ENCODE measurements around the gene AJUBA.
"Not testable (repeated sequence)": the region's sequence is repeated elsewhere in the genome, so short reads cannot be mapped to it uniquely, and the experiment has no call there.

AJUBA gene

DNA sequence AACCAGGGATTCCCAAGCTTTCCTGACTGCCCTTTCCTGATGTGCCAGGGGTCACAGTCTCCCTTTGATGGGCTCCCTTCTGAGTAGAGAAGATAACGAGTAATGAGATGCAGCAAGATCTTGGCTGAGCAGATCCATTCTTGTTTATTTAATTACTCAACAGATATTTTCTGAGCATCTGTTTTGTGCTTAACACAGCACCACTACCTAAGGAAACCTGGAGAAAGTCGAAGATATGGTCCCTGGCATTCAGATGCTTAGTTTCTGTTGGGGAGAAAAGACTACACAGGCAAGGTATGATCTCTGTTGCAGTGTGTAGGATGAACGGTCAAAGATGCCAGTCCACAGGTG is 3.9 kb downstream of the AJUBA start:
- no peak overlapping the region for H3K4me3 ChIP-seq (ENCODE audit: low read length)
- peaks cover 6% of the 10 kb centered on the region for H3K36me3 ChIP-seq (ENCODE audit: control insufficient read depth, insufficient read depth, low read length, severe bottlenecking)
- H3K9ac ChIP-seq (ENCODE audit: low read length) = peak overlapping the region; percentile 35
- DNase-seq (ENCODE audit: low read depth) = no peak
- H3K4me1 ChIP-seq (ENCODE audit: control insufficient read depth, insufficient read depth, low read length) = peaks cover 48% of the 10 kb centered on the region
- H3K27me3 ChIP-seq (replicated peaks; ENCODE audit: control insufficient read depth, insufficient read depth, low read length) = no peaks in the 10 kb centered on the region
- H3K9me3 ChIP-seq (ENCODE audit: control insufficient read depth, low read length) = no peaks in the 10 kb centered on the region

DNA sequence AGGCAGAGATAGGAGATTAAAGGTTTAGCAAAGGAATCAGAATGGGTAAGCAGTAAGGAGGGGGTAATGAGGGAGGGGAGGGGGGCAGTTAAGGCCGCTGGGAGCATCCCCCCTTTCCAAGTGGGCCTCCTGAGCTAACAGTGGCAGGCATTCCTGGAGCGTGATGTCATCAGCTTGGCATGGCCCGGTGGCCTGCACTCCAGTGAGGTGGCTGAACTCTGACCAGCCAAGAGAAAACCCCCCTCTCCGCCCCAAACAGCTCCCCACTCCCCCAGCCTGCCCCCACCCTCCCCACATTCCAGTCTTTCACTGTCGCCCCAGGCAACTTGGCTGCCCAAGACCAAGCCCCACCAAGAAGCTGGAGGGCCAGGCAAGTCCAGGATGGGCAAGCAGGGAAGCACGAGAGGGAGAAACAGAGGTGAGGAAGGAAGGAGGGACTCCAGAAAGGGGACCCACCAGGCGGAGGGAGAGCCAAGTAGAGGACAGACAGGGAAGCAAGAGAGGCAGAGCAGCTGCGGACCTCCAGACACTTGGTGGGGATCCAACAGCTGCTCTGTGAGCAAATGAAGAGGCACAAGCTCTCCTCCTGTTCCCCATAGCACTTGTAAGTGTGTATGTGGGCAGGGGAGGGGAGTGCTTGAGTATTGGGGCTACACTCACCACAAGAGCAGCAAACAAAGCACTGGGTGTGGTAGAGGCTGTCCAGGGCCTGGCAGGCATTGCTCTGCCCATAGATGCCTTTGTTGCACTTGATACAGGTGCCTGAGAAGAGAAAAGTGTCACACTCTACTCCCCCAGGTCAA is 4.5 kb downstream of the AJUBA start:
- peak overlapping the region; percentile 42 for H3K4me3 ChIP-seq (ENCODE audit: low read length)

DNA sequence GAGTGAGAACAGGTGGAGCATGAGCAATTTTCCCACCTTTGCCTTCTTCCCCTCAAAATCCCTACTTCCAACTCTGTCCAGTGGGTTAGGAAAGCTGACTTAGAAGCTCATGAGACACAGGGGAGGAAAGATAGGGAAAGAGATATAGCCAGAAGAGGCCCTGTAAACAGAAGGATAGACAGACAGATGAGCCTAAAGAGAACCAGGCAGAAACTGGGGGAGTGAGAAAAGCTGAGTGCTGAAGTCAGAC is 5.0 kb downstream of the AJUBA start:
- H3K4me1 ChIP-seq (ENCODE audit: control insufficient read depth, insufficient read depth, low read length) = peaks cover 43% of the 10 kb centered on the region
- peaks cover 10% of the 10 kb centered on the region for H3K36me3 ChIP-seq (ENCODE audit: control insufficient read depth, insufficient read depth, low read length, severe bottlenecking)
- H3K9ac ChIP-seq (ENCODE audit: low read length) = peak overlapping the region; percentile 20
- no peaks in the 10 kb centered on the region for H3K9me3 ChIP-seq (ENCODE audit: control insufficient read depth, low read length)
- DNase-seq (ENCODE audit: low read depth) = no peak
- H3K27me3 ChIP-seq (replicated peaks; ENCODE audit: control insufficient read depth, insufficient read depth, low read length) = no peaks in the 10 kb centered on the region
- no peak overlapping the region for H3K4me3 ChIP-seq (ENCODE audit: low read length)

More for the DNA sequence above, 4.5 kb downstream of the AJUBA start:
- Histone ChIP-seq H3K9me3 (ENCODE audit: control insufficient read depth, low read length) (no peaks in the 10 kb centered on the region), H3K27me3 (replicated peaks; ENCODE audit: control insufficient read depth, insufficient read depth, low read length) (no peaks in the 10 kb centered on the region), H3K4me1 (ENCODE audit: control insufficient read depth, insufficient read depth, low read length) (peaks cover 44% of the 10 kb centered on the region), H3K36me3 (ENCODE audit: control insufficient read depth, insufficient read depth, low read length, severe bottlenecking) (peaks cover 10% of the 10 kb centered on the region), H3K9ac (ENCODE audit: low read length) (peak overlapping the region; percentile 35)
- peak; percentile 80 for DNase-seq (ENCODE audit: low read depth)

DNA sequence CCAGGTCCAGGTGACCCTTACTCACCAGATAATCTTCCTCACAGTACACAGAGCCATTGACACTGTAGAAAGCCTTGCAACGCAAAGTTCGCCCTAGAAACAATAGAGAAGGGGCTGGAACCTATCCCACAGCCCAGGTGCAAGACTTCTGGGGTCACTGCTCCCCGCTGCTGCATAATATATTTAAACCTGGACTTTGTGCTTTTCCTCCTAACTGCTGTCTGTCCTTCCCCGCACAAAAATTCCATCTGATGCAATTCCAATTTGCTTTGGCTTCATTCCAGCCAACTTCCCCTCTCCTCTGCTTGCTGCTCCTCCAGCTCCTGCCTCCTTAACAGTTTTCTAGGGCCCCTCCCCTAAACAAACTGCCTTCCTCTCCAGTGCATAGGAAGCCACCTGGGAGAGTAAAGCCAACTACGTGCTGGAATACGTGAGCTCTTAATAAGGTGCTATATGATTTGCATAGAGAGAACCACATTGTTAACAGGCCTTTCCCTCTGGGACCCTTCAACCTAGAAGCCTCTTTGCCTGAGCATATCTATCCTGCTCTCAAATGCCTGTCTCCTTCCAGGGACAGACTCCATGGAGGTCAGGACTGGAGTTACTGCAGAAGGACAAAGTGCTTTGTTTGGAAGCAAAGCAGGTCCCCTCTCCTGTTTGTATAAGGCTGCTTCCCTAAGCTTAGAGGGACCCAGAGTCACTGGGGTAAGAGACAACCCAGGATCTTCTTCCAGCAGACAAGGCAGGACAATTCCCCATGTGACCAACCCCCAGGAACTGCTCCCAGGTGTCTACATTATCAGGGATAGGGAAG is 5.5 kb downstream of the AJUBA start:
- Histone ChIP-seq H3K4me1 (ENCODE audit: control insufficient read depth, insufficient read depth, low read length) (peaks cover 43% of the 10 kb centered on the region), H3K27me3 (replicated peaks; ENCODE audit: control insufficient read depth, insufficient read depth, low read length) (no peaks in the 10 kb centered on the region), H3K9me3 (ENCODE audit: control insufficient read depth, low read length) (no peaks in the 10 kb centered on the region), H3K9ac (ENCODE audit: low read length) (peak overlapping the region; percentile 20), H3K4me3 (ENCODE audit: low read length) (no peak overlapping the region), H3K36me3 (ENCODE audit: control insufficient read depth, insufficient read depth, low read length, severe bottlenecking) (peaks cover 10% of the 10 kb centered on the region)
- DNase-seq (ENCODE audit: low read depth) = peak; percentile 65

DNA sequence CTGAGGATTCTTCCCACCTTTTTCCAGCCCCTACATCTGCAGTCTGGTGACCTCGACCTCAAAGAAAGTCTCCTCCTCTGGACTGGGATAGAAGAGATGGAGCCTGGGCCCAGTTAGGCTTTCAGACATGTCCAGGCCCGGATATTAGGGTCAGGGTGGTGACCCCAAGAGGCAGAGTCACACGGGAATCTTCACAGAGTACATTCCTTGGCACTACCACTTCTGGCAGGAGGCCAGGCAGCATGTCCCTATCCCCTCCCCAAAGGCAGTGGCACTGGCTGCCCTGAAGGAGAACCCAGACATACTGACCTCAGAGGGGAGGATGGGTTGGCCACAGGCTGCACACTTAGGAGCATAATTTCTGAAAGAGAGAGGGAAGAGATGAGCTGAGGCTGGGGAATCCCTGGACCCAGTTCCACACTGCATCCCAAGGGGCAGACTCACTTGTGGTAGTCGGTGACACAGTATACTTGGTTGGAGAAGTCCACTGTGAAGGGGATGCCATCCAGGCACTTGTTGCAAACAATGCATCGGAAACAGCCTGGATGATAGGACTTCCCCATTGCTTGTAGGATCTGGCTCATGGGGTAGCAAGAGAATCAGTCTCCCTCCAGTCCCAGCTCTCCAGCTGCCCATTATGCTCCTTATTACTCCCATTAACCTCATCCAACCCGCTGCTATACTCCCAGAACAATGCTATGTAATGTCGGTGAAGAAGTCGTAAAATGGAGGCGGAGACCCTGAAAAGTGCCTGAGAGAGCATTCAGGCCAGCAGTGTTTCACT is 7.6 kb downstream of the AJUBA start:
- Histone ChIP-seq H3K9ac (ENCODE audit: low read length) (peak overlapping the region; percentile 25), H3K27me3 (replicated peaks; ENCODE audit: control insufficient read depth, insufficient read depth, low read length) (no peaks in the 10 kb centered on the region), H3K36me3 (ENCODE audit: control insufficient read depth, insufficient read depth, low read length, severe bottlenecking) (peaks cover 10% of the 10 kb centered on the region), H3K4me3 (ENCODE audit: low read length) (no peak overlapping the region), H3K4me1 (ENCODE audit: control insufficient read depth, insufficient read depth, low read length) (peaks cover 37% of the 10 kb centered on the region), H3K9me3 (ENCODE audit: control insufficient read depth, low read length) (no peaks in the 10 kb centered on the region)
- DNase-seq (ENCODE audit: low read depth) = no peak

DNA sequence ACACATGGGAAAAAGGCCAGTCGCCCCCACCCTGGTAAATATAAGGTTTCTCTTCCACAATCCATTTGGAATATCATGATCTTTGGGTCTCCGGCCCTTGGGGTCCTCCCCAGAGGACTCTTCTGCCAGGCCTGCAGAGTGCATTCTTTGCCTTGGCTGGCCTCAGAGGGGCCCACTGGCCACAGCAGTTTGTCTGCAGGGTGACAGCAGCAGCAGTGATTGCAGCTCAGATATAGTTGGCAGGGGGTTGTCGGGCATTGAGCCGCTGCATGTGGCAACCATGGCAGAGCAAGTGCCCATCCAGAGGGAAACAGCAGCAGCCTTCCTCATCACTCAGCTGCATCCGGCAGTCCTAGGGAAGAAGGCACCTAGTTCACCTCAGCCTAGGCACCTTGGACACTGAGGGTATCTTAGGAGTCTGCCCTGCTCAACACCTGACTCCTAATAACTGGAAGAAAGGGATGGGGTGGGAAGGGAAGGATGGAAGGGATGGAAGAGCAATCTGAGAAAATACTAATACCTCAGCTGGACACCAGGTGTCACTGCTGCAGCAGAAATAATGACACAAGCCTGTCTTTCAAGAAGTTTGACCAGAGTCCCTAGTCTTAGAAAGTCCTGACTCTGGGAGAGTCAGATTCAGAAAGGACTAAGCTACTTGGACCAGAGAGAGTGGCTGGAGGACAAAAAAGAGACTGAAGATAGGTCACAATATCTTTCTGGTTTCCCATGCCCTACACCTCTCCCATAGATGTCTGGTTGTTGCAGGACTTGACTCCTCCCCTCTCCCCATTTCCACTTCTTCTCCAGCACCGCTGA is 8.9 kb downstream of the AJUBA start:
- peak overlapping the region; percentile 25 for H3K9ac ChIP-seq (ENCODE audit: low read length)
- H3K4me3 ChIP-seq (ENCODE audit: low read length) = no peak overlapping the region
- peak; percentile 82 for DNase-seq (ENCODE audit: low read depth)
- no peaks in the 10 kb centered on the region for H3K9me3 ChIP-seq (ENCODE audit: control insufficient read depth, low read length)
- H3K4me1 ChIP-seq (ENCODE audit: control insufficient read depth, insufficient read depth, low read length) = peaks cover 28% of the 10 kb centered on the region
- H3K36me3 ChIP-seq (ENCODE audit: control insufficient read depth, insufficient read depth, low read length, severe bottlenecking) = peaks cover 10% of the 10 kb centered on the region
- H3K27me3 ChIP-seq (replicated peaks; ENCODE audit: control insufficient read depth, insufficient read depth, low read length) = no peaks in the 10 kb centered on the region

DNA sequence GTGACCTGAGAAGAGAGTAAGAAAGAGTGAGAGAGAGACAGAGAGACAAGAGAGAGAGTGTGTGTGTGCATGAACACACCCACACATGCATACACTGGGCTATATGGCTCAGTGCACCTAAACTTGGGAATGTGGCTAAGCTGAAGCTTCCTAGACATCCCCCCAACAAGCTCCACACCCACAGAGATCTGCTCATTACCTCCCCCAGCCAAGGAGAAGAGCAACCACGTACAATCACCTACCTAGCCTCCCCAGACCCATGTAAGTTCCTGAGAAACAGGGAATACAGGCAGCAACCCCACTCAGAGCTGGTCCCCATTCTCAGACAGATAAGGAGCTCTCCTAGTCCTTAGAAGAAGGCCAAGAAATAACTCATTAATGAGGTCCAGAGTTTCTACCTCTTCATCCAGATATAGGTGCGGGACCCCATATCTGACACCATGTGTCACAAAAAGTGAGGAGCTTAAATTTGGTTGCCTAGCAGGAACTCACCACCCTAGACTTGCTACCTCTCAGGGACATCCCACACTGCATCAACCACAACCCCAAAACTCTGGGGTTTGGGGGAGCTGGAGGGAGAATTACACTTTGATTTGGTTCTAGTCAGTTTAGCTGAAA is 9.9 kb downstream of the AJUBA start:
- no peak overlapping the region for H3K4me3 ChIP-seq (ENCODE audit: low read length)
- no peak overlapping the region for H3K9ac ChIP-seq (ENCODE audit: low read length)
- no peaks in the 10 kb centered on the region for H3K27me3 ChIP-seq (replicated peaks; ENCODE audit: control insufficient read depth, insufficient read depth, low read length)
- peaks cover 10% of the 10 kb centered on the region for H3K36me3 ChIP-seq (ENCODE audit: control insufficient read depth, insufficient read depth, low read length, severe bottlenecking)
- no peaks in the 10 kb centered on the region for H3K9me3 ChIP-seq (ENCODE audit: control insufficient read depth, low read length)
- H3K4me1 ChIP-seq (ENCODE audit: control insufficient read depth, insufficient read depth, low read length) = peaks cover 20% of the 10 kb centered on the region
- DNase-seq (ENCODE audit: low read depth) = no peak

DNA sequence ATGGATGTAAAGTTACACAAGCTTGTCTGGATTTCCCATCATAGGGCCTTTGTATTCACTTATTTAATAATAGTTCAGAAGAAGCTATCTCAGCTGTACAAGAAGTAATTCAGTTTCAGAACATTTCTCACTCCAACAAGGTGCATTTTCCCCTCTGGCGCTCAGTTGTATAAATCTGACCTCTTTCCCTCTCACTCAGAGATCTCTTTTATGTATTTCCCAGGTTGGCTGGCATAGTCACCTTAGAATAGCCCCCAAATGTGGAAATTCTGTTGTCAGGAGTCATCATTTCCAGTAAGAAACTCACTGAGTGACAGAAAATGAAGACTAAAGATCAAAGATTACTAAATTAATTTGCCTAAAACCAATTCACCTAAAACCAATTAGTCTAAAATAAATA is 11.2 kb downstream of the AJUBA start:
- peaks cover 9% of the 10 kb centered on the region for H3K4me1 ChIP-seq (ENCODE audit: control insufficient read depth, insufficient read depth, low read length)
- no peaks in the 10 kb centered on the region for H3K27me3 ChIP-seq (replicated peaks; ENCODE audit: control insufficient read depth, insufficient read depth, low read length)
- H3K36me3 ChIP-seq (ENCODE audit: control insufficient read depth, insufficient read depth, low read length, severe bottlenecking) = peaks cover 10% of the 10 kb centered on the region
- no peak overlapping the region for H3K9ac ChIP-seq (ENCODE audit: low read length)
- H3K9me3 ChIP-seq (ENCODE audit: control insufficient read depth, low read length) = no peaks in the 10 kb centered on the region
- no peak for DNase-seq (ENCODE audit: low read depth)
- no peak overlapping the region for H3K4me3 ChIP-seq (ENCODE audit: low read length)

DNA sequence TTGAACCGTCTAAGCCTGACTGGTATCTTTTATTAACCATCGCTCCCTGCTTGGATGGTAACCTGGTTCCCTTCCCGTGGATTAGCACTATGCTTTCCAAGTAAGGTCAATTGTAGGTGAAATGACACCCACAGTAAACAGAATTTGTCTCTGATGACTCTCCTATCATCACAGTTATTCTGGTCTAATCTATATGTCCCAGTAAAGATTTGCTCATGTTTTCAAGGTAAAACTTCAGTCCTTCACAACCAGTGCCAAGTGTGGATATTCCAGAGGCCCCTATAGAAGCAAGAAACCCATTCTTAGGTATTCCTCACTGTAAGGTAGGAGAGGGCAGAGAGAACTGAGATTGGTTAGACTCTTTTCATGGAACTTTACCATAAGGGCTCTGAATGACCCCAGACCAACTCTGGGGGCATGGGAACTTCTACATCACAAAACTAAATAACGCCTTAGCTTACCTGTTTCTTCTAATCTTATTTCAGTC is 15.5 kb downstream of the AJUBA start:
- Histone ChIP-seq H3K27me3 (replicated peaks; ENCODE audit: control insufficient read depth, insufficient read depth, low read length) (no peaks in the 10 kb centered on the region), H3K9me3 (ENCODE audit: control insufficient read depth, low read length) (no peaks in the 10 kb centered on the region), H3K36me3 (ENCODE audit: control insufficient read depth, insufficient read depth, low read length, severe bottlenecking) (no peaks in the 10 kb centered on the region), H3K4me1 (ENCODE audit: control insufficient read depth, insufficient read depth, low read length) (no peaks in the 10 kb centered on the region), H3K9ac (ENCODE audit: low read length) (no peak overlapping the region), H3K4me3 (ENCODE audit: low read length) (no peak overlapping the region)
- DNase-seq (ENCODE audit: low read depth) = no peak

DNA sequence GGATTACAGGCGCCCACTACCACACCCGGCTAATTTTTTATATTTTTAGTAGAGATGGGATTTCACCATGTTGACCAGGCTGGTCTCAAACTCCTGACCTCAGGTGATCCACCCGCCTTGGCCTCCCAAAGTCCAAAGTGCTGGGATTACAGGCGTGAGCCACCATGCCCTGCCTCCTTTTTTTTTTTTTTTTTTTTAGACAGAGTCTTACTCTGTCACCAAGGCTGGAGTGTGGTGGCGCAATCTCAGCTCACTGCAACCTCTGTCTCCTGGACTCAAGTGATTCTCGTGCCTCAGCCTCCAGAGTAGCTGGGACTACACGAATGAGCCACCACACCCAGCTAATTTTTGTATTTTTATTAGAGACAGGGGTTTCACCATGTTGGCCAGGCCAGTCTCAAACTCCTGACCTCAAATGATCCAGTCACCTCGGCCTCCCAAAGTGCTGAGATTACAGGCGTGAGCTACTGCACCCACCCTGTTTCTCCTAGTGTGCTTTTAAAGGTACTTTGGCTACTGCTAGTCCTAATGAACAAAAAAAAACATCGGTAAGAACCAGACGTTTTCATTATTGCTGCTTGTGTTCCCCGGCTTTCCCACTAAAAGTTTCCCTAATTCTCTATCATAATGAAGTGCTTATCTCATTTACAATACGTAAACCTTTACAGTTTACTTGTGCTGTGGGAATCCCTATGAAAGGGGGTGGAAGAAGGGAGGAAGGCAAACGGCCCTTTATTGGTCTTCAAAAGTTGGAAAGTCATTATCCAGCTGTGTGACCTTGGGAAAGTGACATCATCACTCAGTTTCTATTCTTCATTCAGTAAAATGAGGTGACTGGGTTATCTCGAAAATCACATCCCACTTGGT is 16.2 kb downstream of the AJUBA start:
- not testable (repeated sequence) for DNase-seq (ENCODE audit: low read depth); H3K4me3 ChIP-seq (ENCODE audit: low read length); H3K9me3 ChIP-seq (ENCODE audit: control insufficient read depth, low read length); H3K36me3 ChIP-seq (ENCODE audit: control insufficient read depth, insufficient read depth, low read length, severe bottlenecking); H3K9ac ChIP-seq (ENCODE audit: low read length); H3K27me3 ChIP-seq (replicated peaks; ENCODE audit: control insufficient read depth, insufficient read depth, low read length); H3K4me1 ChIP-seq (ENCODE audit: control insufficient read depth, insufficient read depth, low read length)
